Activated CD8-positive, alpha-beta T cell treated with anti-CD3 and anti-CD28 coated beads for 36 hours (primary cell): ENCODE results near the gene TRABD2B. TPM values are rescaled to one million over a fixed set of nuclear protein-coding genes. Genes with fewer than 3 reads are reported as not detected.

ENCODE experiments used
- ATAC-seq: fragments of 200-7000 bp; cut with Tn5 transposase; one replicate; pipeline ENCODE4 v1.10.0; 2021; ENCODE audit warnings: mild to moderate bottlenecking, moderate library complexity
- CTCF ChIA-PET: fragments of 350-600 bp; sonication (Branson Sonifier 250); formaldehyde crosslinking; loops from one replicate; lab custom pipeline; 2021; ENCODE audit warnings: antibody characterized with exemption; lab: Charles Lee
- POLR2A ChIA-PET: fragments of 350-600 bp; sonication (Branson Sonifier 250); formaldehyde crosslinking; loops from one replicate; lab custom pipeline; 2021; ENCODE audit warnings: antibody characterized with exemption; lab: Charles Lee
- DNase-seq: peaks from one replicate; pipeline ENCODE4 v3.0.0-alpha.2; 2020
- H3K27ac Mint-ChIP-seq: one replicate; pipeline ENCODE4 v1.8.0; 2021; ENCODE audit warnings: mild to moderate bottlenecking, mixed read lengths
- H3K27me3 Mint-ChIP-seq: one replicate; pipeline ENCODE4 v1.8.0; 2021; ENCODE audit warnings: mixed read lengths
- H3K36me3 Mint-ChIP-seq: one replicate; pipeline ENCODE4 v1.8.0; 2021; ENCODE audit warnings: low read depth, mixed read lengths
- H3K4me1 Mint-ChIP-seq: one replicate; pipeline ENCODE4 v1.8.0; 2021; ENCODE audit warnings: low read depth, mixed read lengths
- H3K4me3 Mint-ChIP-seq: one replicate; pipeline ENCODE4 v1.8.0; 2021; ENCODE audit warnings: mild to moderate bottlenecking, moderate library complexity, mixed read lengths
- H3K9me3 Mint-ChIP-seq: one replicate; pipeline ENCODE4 v1.8.0; 2021; ENCODE audit warnings: mixed read lengths
- CTCF ChIP-seq: fragments of 200-600 bp; IDR thresholded peaks from one replicate; pipeline ENCODE4 v1.8.0; 2022; ENCODE audit warnings: antibody characterized with exemption, mild to moderate bottlenecking
- intact Hi-C: fragments of 100-400 bp; cut with micrococcal nuclease; formaldehyde crosslinking; loops from one replicate; pipeline ENCODE4 v1.10.0; 2022
- total RNA-seq, 2 experiments: library from RNA; stranded (reverse); gene quantifications; one replicate each; pipeline ENCODE4 v1.2.3, GENCODE V29; 2021

Gene TRABD2B
- total RNA-seq, 2 experiments from 2014 or later, result not detected

DNA sequence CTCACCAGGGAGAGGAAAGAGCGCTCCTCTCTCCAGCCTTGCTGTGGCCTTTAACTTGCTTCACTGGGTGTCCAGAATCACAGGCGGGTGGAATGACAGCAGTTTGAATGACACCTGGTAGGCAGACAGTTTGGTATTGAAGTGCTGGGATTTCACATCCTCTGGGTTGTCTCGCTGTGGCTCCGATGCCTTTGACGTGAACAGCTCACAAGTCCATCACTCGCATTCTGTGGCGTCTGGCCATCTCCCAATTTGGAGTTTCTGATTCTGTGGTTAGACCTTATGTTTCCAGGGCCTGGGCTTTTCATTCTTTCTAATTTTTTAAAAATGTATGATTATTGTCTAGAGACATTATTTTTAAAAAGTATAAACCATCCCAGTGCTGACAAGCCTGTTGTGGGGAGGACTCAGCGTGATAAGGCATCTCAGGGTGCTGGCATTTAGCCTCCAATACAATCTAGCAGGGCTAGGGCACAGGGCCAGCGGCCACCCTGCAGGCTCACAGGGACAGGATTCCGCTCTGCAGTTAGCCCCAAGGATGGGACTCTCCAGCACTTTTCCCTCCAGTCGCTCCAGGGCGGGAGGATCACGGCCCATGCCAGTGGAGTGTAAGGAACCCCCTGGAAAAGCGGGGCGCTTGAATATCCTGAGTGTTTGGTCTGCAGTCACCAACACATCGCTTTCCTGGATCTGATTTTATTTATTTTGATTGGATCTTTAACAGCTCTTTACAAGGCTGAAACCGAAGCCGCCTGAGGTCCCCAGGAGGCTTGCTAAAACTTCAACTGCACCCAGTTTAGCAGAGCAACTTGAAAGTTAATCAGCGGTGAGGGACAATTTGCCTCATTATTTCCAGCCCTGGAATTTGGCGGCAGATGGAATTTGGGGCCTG, 178.3 kb downstream of the TRABD2B start:
- no peak for DNase-seq
- ChIA-PET POLR2A (no interaction called here), CTCF (no interaction called here)
- Mint-ChIP-seq H3K9me3 (no peaks in the 10 kb centered on the region), H3K27ac (no peak overlapping the region), H3K36me3 (no peaks in the 10 kb centered on the region), H3K27me3 (no peaks in the 10 kb centered on the region), H3K4me3 (no peak overlapping the region), H3K4me1 (no peaks in the 10 kb centered on the region)
- no peak for TF ChIP-seq CTCF
- ATAC-seq, result no peak
- intact Hi-C loops, result no loop called here

GRCh38 chr1:47817861-47818260, 179.3 kb downstream of the TRABD2B start:
- no peak for DNase-seq
- H3K36me3 Mint-ChIP-seq, result no peaks in the 10 kb centered on the region
- H3K4me1 Mint-ChIP-seq, result no peaks in the 10 kb centered on the region
- no peak overlapping the region for H3K4me3 Mint-ChIP-seq
- ATAC-seq, result no peak
- intact Hi-C loops, result no loop called here
- H3K27ac Mint-ChIP-seq, result no peak overlapping the region
- CTCF ChIA-PET, result no interaction called here
- POLR2A ChIA-PET, result no interaction called here
- no peaks in the 10 kb centered on the region for H3K9me3 Mint-ChIP-seq
- TF ChIP-seq CTCF, result no peak
- no peaks in the 10 kb centered on the region for H3K27me3 Mint-ChIP-seq

- TF ChIP-seq CTCF, result no peak
- ATAC-seq (no peak), DNase-seq (no peak)
- ChIA-PET POLR2A (no interaction called here), CTCF (no interaction called here)
- Mint-ChIP-seq H3K4me3 (no peak overlapping the region), H3K4me1 (no peaks in the 10 kb centered on the region), H3K36me3 (no peaks in the 10 kb centered on the region), H3K9me3 (no peaks in the 10 kb centered on the region), H3K27ac (no peak overlapping the region), H3K27me3 (peaks cover 2% of the 10 kb centered on the region)
- intact Hi-C loops, result no loop called here
Measured at GRCh38 chr1:47816325-47817071, 180.7 kb downstream of the TRABD2B start.

DNA sequence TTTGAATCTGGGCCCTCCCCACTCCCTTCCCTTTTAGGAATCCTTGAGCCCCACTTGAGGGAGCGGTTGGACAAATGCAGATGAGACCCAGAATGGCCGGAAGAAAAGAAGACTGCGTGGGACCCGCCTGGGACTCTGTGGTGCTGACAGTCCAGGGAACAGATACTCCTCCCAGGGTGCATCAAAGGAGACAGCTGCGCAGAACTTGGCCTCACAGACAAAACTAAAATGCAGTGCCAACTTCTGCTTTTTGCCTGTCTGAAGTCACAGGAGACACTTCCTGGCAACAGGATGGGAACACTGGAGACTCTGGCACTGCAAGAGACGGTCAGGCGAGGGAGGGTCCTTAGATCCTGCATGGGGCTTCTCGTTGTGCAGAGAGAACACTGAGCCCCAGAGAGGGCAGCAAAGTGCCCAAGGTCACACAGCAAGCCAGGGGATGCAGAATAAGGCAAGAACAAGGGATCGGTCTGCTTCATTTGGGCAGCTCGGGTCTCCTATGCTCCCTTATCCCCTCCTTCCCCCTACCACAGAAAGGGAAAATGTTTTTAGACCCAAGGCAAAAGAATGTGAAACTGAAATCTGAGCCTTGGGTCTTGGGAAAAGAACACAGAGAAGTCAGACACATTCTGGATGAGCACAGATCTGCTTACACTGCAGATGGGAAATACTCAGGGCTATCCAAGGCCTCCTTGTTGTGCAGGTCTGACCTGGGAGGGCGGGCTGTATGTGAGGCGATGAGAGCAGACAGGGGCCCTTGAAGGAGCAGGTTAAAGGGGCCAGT, 182.4 kb downstream of the TRABD2B start:
- H3K27ac Mint-ChIP-seq, result no peak overlapping the region
- CTCF ChIA-PET, result no interaction called here
- TF ChIP-seq CTCF, result no peak
- no peaks in the 10 kb centered on the region for H3K9me3 Mint-ChIP-seq
- peaks cover 2% of the 10 kb centered on the region for H3K27me3 Mint-ChIP-seq
- H3K4me3 Mint-ChIP-seq, result no peak overlapping the region
- intact Hi-C loops, result no loop called here
- no peak for DNase-seq
- POLR2A ChIA-PET, result no interaction called here
- ATAC-seq, result no peak
- H3K36me3 Mint-ChIP-seq, result no peaks in the 10 kb centered on the region
- no peaks in the 10 kb centered on the region for H3K4me1 Mint-ChIP-seq
